Stimulated activated CD8-positive, alpha-beta memory T cell treated with anti-CD3 and anti-CD28 coated beads, Interleukin-15, amount 100 ng/mL, for 48 hours (primary cell): Measurements from ENCODE around the gene CLDN22.

Experiments
- DNase-seq, 2 donors: peaks; one replicate each; pipeline ENCODE4 v3.0.0-alpha.2; 2020; ENCODE audit warnings: low read depth in 2 of 2

CLDN22 gene

DNA sequence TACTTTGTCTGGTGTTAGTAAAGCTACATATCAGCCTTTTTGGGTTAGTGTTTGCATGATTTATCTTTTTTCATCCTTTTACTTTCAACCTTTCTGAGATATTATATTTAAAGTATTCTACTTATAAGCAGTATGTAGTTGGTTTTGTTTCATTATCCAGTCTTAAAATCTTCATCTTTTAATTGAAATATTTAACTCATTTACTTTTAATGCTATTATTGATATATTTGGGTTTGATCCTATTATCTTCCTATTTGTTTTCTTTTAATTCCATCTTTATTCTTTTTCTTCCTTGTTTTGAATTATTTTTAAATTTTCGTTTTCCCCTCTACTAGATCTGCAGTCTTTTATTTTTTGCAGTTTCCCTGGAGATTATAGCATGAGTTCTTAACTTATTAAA is 44.0 kb downstream of the CLDN22 start:
- DNase-seq, result no peak

DNA sequence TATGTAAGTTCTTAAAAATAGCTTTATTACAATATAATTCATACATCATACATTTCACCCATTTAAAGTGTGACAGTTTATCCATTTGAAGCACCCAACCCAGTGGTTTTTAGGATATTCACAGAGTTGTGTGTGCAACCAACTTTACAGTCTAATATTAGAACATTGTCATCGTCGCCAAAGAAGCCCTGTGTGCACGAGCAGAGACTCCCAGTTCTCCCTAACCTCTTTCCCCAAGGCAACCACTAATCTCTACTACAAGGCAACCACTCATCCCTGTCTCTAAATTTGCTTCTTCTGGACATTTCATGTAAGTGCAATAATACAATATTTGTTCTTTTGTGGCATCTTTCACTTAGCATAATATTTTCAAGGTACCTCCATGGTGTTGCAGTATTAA is 47.7 kb downstream of the CLDN22 start:
- DNase-seq, result no peak

DNA sequence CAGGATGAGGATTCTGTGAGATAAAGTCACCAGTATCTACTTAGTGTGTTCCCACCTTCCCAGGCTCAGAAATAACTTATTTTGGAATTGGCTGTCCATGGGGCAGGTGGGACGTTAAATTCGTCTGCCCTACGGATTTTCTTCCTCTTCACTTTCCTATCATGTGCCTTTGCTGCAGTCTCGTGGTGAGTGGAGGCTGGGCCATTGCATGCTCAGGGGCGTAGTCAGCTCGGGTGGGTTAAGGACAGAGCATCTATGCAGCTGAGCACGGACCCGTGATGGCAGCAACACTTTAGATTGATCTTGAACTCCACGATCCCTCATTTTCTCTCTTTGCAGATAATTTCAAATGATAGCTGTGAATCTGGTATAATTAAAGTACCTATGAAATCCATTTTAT is 51.5 kb downstream of the CLDN22 start:
- DNase-seq, result no peak
